HG03520 (cell line): ENCODE data around the gene HRK.

Experiments used
- ATAC-seq: cut with Tn5 transposase; IDR thresholded peaks from one replicate; pipeline ENCODE4 v1.9.1; 2021; ENCODE audit warnings: mild to moderate bottlenecking, moderate library complexity; ENCODE audit not compliant: unreplicated experiment

HRK gene

GRCh38 chr12:116881325-116881876 lies at the start of gene HRK:
Gene HRK, minus strand, starts transcription at chr12:116881441. Its CDS starts 134 bp downstream, at chr12:116881307.
- ATAC-seq: peak; percentile 14

GRCh38 chr12:116929885-116930284 lies 48.6 kb upstream of the HRK start:
- ATAC-seq: no peak

GRCh38 chr12:116928504-116928903 lies 47.3 kb upstream of the HRK start:
- no peak for ATAC-seq

GRCh38 chr12:116927244-116927940 lies 46.2 kb upstream of the HRK start:
- ATAC-seq: no peak

DNA sequence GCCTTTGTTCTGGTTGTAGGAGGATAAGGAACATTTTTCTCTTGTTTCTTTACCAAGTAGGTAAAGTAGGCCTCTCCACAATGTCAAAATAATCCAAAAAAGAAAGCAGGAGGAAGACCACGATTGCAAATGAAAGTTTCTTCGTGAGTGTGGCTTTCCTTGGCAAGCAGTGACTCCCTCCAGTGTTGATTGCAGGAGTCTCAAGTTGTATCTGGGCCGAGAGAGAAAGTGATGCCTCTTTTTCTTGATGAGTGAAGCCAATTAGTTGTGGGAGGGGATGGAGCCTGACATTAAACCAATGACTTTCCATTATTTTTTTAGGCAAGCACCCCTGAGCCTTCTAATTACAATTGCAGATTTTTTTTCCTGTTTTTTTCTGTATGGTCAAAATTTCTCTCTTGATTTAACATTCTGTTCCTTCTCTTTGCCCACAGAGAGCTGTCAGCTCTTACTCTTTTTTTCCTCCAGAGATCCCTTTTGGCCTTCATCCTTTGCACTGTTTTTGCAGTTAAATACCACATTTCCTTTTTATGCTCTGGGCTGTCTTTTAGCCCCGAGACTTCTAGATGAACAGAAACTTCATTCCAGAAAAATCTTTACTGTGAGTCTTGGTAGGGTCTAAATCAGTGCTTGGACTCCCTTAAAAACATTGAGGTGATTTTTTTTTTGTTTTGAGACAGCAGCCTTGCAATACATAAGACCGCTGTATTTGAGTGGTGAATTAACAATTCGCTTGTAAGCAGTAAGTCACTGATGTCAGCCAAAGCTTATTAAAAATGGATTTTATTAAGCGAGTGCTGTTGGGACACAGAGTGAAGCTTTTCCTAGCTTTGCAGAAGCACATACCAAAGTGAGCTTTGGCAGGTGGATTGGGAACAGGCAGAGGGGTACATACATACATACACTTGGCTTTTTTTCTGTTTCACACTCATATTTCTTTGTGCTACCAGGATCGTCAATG lies 45.3 kb upstream of the HRK start:
- ATAC-seq: no peak

- peak; percentile 67 for ATAC-seq
Measured at GRCh38 chr12:116924558-116925453, 43.6 kb upstream of the HRK start.

DNA sequence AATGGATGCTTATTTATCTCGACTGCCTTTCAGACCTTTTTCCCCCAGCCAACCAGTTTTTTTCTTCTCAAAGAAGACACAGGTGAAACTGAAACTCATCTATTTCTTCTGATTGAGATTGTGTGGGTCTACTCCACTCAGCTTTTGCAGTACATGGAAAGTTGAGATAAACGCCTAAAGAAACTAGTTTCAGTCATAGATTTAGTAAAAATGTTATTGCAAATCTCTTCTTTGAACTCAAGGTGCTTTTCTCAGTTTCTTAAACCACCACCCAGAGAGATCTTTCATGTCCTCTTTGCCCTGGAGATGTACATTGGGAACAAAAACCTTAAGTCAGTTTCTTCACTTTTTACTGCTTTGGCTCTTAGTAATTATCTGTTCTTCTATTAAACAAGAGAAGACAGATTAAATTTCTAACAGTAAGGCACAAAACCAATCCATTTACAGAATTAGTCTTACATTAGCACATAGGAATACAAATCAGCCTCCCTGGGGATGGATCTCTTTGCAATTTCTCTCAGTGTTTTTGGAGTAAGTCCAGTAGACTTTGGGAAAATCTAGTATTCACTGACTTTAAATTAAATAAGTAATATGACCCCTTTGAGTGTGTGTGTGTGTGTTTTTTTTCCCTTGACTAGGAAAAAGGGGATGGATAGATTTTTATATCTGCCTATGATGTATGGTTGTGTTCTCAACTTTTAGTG lies 41.1 kb upstream of the HRK start:
- peak; percentile 67 for ATAC-seq

GRCh38 chr12:116920939-116921338 lies 39.7 kb upstream of the HRK start:
- no peak for ATAC-seq

GRCh38 chr12:116919706-116920485 lies 38.7 kb upstream of the HRK start:
- no peak for ATAC-seq

GRCh38 chr12:116919247-116919661 lies 38.0 kb upstream of the HRK start:
- ATAC-seq: no peak

GRCh38 chr12:116918464-116918863 lies 37.2 kb upstream of the HRK start:
- no peak for ATAC-seq

DNA sequence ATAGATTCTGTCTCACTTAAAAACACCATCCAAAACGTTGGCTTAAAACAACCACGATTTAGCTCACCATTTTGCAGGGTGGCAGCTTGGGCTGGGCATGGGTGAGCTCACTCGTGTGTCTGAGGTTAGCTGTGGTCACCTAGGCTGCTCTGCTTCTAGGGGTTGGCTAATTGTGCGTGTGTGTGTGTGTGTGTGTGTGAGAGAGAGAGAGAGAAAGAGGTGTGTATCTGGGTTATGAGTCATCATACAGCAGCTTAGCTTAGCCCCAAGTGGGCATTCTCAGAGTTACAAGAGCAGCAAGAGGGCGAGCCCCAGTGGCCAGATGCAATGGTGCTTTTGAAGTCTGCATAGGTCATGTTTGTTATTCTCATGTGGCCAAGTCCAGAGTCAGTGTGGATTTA lies 35.5 kb upstream of the HRK start:
- peak; percentile 94 for ATAC-seq

GRCh38 chr12:116916122-116916521 lies 34.9 kb upstream of the HRK start:
- no peak for ATAC-seq

- ATAC-seq: no peak
Measured at GRCh38 chr12:116915326-116915725, 34.1 kb upstream of the HRK start.

- peak; percentile 86 for ATAC-seq
Measured at GRCh38 chr12:116910645-116911451, 29.6 kb upstream of the HRK start, which contains the start of gene FBXW8. Gene FBXW8, plus strand, starts transcription at chr12:116910950. Its CDS starts 88 bp downstream, at chr12:116911038.

DNA sequence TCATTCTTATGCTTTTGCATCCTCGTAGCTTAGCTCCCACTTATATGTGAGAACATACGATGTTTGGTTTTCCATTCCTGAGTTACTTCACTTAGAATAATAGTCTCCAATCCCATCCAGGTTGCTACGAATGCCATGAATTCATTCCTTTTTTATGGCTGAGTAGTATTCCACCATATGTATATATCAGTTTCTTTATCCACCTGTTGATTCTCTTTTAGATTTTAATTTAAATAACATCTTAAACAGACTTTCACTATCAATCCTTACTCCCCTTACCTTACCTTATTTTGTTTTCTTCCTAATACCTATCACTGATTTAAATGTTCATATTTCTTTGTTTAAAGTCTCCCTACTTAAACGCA lies 29.0 kb upstream of the HRK start:
- ATAC-seq: no peak

GRCh38 chr12:116906285-116906684 lies 25.0 kb upstream of the HRK start:
- no peak for ATAC-seq

DNA sequence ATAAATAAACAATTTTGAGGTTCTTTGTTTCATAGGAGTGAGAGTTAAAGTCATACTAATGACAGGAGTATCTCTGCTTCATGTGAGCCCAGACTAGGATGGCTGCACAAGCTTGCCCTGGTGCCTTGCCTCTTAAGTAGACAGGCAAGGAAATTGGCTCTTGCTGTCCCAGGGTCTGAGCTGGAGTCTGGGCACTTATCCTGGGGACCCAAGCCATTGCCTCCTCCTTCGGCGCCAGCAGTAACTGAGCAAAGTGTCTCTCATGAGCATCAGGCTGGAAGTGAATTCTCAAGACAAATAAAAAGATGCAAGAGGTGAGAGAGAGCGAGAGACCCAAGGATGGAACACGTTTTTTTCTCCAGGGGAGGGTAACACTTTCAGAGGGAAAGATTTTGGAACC lies 22.6 kb upstream of the HRK start:
- ATAC-seq: no peak
